ENCODE data around the gene NADK.

Gene NADK

GRCh38 chr1:1777950-1778662 is at the start of gene NADK:
Gene NADK (minus strand): TSS chr1:1778470. CDS start chr1:1765406, 13,064 bp downstream.
- DNase-seq = peak in 1 of 2 donors; percentile 65

GRCh38 chr1:1827089-1827848 is 49.0 kb upstream of the NADK start:
- DNase-seq = no peak

- no peak for DNase-seq
These were observed 48.3 kb upstream of the NADK start for GRCh38 chr1:1826356-1827088.

GRCh38 chr1:1825217-1825616 is 46.9 kb upstream of the NADK start:
- DNase-seq = no peak

GRCh38 chr1:1819762-1820161 is 41.5 kb upstream of the NADK start:
- no peak for DNase-seq

- no peak for DNase-seq
These were observed 39.0 kb upstream of the NADK start for GRCh38 chr1:1817221-1817620.

GRCh38 chr1:1815606-1816281 is 37.5 kb upstream of the NADK start:
- DNase-seq = no peak

- DNase-seq = no peak
These were observed 31.2 kb upstream of the NADK start for GRCh38 chr1:1809489-1809888.

- no peak for DNase-seq
These were observed 29.9 kb upstream of the NADK start for GRCh38 chr1:1808206-1808605.

GRCh38 chr1:1806890-1807289 is 28.6 kb upstream of the NADK start:
- no peak for DNase-seq

- DNase-seq = no peak
These were observed 26.0 kb upstream of the NADK start for GRCh38 chr1:1804301-1804700.

- no peak for DNase-seq
These were observed 24.6 kb upstream of the NADK start for GRCh38 chr1:1802871-1803270.

- no peak for DNase-seq
These were observed 21.4 kb upstream of the NADK start for GRCh38 chr1:1799716-1800115.

- no peak for DNase-seq
These were observed 19.6 kb upstream of the NADK start for GRCh38 chr1:1797731-1798341.

- DNase-seq = no peak
These were observed 18.2 kb upstream of the NADK start for GRCh38 chr1:1796466-1796865.

- DNase-seq = no peak
These were observed 16.7 kb upstream of the NADK start for GRCh38 chr1:1794999-1795398.

GRCh38 chr1:1793481-1794244 is 15.4 kb upstream of the NADK start:
- no peak for DNase-seq

- DNase-seq = no peak
These were observed 10.6 kb upstream of the NADK start for GRCh38 chr1:1788646-1789431.

- no peak for DNase-seq
These were observed 9.9 kb upstream of the NADK start for GRCh38 chr1:1788136-1788535.

- no peak for DNase-seq
These were observed 8.8 kb upstream of the NADK start for GRCh38 chr1:1786836-1787605.
